Measurements from ENCODE around the gene ATRN.

ATRN gene

GRCh38 chr20:3673221-3674070 is 202.6 kb downstream of the ATRN start:
- H3K27ac ChIP-seq = no peak overlapping the region
- TF ChIP-seq ZFX (IDR thresholded peaks at IDR 0.05) = no peak
- TF ChIP-seq CTCF (conservative IDR thresholded peaks at IDR 0.05) = no peak

- no peak overlapping the region for H3K27ac ChIP-seq
- TF ChIP-seq ZFX (IDR thresholded peaks at IDR 0.05) = no peak
- no peak for TF ChIP-seq CTCF (conservative IDR thresholded peaks at IDR 0.05)
Measured at GRCh38 chr20:3674447-3674846, 203.6 kb downstream of the ATRN start.

GRCh38 chr20:3674995-3675900 is 204.4 kb downstream of the ATRN start:
- TF ChIP-seq CTCF (conservative IDR thresholded peaks at IDR 0.05) (no peak), ZFX (IDR thresholded peaks at IDR 0.05) (no peak)
- no peak overlapping the region for H3K27ac ChIP-seq

GRCh38 chr20:3677733-3678132 is 206.9 kb downstream of the ATRN start:
- no peak for TF ChIP-seq CTCF (conservative IDR thresholded peaks at IDR 0.05)
- no peak overlapping the region for H3K27ac ChIP-seq

GRCh38 chr20:3678198-3678597 is 207.4 kb downstream of the ATRN start:
- TF ChIP-seq CTCF (conservative IDR thresholded peaks at IDR 0.05) = no peak
- TF ChIP-seq ZFX (IDR thresholded peaks at IDR 0.05) = no peak

GRCh38 chr20:3678856-3679720 is 208.3 kb downstream of the ATRN start:
- TF ChIP-seq ZFX (IDR thresholded peaks at IDR 0.05) (no peak), CTCF (conservative IDR thresholded peaks at IDR 0.05) (no peak)
- no peak overlapping the region for H3K27ac ChIP-seq

More at GRCh38 chr20:3678198-3678597, 207.4 kb downstream of the ATRN start:
- H3K27ac ChIP-seq = no peak overlapping the region

Measured in C4-2B (cell line).